Measurements from ENCODE around the gene BZW2.
"Not testable (repeated sequence)": the region's sequence is repeated elsewhere in the genome, so short reads cannot be mapped to it uniquely, and the experiment has no call there.

BZW2 gene

DNA sequence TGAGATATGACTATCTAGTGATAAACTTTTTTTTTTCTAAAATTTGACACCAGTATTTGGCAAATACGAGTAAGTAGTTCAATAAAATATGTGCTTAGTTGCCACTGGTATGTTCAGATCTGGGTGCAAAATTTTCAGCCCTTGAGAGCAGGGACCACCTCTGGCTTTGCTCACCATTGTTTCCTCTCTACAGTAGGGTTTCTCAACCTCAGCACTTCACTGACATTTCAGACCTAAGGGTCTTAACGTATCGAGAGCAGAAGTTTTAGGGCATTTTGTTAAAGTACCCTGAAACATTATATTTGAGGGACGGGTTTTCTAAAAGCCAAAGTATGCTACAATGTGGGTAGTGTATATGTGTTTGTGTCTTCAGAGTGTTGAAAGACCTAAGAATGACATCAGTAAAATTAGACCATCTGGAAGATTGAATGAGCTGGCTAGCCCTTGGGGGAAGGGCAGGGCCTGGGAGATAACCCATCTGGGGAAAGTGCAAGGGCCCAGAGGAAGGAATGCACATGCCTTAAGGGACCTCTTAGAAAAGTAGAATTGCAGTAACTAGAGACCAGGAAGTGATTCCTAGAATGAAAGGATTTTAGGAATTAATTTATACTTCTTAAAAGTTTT is 11.8 kb downstream of the BZW2 start:
- no peak overlapping the region for H3K4me3 ChIP-seq (replicated peaks; ENCODE audit: low read depth, low read length)
- TF ChIP-seq, protein P1, sequence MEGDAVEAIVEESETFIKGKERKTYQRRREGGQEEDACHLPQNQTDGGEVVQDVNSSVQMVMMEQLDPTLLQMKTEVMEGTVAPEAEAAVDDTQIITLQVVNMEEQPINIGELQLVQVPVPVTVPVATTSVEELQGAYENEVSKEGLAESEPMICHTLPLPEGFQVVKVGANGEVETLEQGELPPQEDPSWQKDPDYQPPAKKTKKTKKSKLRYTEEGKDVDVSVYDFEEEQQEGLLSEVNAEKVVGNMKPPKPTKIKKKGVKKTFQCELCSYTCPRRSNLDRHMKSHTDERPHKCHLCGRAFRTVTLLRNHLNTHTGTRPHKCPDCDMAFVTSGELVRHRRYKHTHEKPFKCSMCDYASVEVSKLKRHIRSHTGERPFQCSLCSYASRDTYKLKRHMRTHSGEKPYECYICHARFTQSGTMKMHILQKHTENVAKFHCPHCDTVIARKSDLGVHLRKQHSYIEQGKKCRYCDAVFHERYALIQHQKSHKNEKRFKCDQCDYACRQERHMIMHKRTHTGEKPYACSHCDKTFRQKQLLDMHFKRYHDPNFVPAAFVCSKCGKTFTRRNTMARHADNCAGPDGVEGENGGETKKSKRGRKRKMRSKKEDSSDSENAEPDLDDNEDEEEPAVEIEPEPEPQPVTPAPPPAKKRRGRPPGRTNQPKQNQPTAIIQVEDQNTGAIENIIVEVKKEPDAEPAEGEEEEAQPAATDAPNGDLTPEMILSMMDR (IDR thresholded peaks at IDR 0.05; ENCODE audit: low read length, missing control alignments), result peak; percentile 29

DNA sequence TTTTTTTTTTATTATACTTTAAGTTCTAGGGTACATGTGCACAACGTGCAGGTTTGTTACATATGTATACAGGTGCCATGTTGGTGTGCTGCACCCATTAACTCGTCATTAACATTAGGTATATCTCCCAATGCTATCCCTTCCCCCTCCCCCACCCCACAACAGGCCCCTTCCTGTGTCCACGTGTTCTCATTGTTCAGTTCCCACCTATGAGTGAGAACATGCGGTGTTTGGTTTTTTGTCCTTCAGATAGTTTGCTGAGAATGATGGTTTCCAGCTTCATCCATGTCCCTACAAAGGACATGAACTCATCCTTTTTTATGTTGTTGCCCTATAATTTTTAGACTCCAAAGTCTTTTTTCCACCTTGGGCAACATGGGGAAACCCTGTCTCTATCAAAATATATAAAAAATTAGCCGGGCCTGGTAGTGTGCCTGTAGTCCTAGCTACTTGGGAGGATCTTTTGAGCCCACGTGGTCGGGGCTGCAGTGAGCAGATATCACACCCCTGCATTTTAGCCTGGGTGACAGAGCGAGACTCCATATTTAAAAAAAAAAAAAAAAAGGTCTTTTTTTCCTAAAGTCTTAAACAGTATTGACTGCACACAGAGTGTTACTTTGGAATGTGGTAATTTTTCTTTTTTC is 14.0 kb downstream of the BZW2 start:
- DNase-seq (ENCODE audit: low read depth); H3K4me3 ChIP-seq (replicated peaks; ENCODE audit: low read depth, low read length): not testable (repeated sequence)

More for the DNA sequence above, 11.8 kb downstream of the BZW2 start:
- DNase-seq (ENCODE audit: low read depth), result peak; percentile 90

- TF ChIP-seq, protein P1 (IDR thresholded peaks at IDR 0.05; ENCODE audit: low read length, missing control alignments), result no peak
- peak; percentile 62 for DNase-seq (ENCODE audit: low read depth)
- H3K4me3 ChIP-seq (replicated peaks; ENCODE audit: low read depth, low read length), result no peak overlapping the region
Observed at GRCh38 chr7:16660702-16661464, 14.9 kb downstream of the BZW2 start.

DNA sequence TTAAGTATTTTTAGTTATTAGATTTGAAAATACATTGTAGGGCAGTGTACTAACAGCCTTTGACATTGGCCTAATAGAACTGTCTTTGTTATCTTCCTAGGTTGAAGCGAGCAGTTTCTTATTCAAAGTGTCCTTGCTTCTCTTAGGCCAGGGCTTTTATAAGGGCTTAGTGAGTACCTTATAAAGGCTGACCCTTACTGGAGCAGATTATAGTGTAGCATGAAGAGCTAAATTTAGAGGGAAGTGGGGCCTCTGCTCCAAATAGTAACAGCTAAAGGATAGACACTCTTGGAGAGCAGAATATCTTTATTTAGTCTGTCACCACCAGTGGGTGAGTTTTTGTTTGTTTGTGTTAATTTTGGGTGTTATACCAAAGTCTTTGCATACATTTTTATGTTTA is 15.9 kb downstream of the BZW2 start:
- no peak overlapping the region for H3K4me3 ChIP-seq (replicated peaks; ENCODE audit: low read depth, low read length)
- TF ChIP-seq, protein P1 (IDR thresholded peaks at IDR 0.05; ENCODE audit: low read length, missing control alignments), result no peak
- no peak for DNase-seq (ENCODE audit: low read depth)

GRCh38 chr7:16667355-16667754 is 21.4 kb downstream of the BZW2 start:
- TF ChIP-seq, protein P1 (IDR thresholded peaks at IDR 0.05; ENCODE audit: low read length, missing control alignments), result no peak
- DNase-seq (ENCODE audit: low read depth), result no peak
- no peak overlapping the region for H3K4me3 ChIP-seq (replicated peaks; ENCODE audit: low read depth, low read length)

GRCh38 chr7:16668049-16668858 is 22.3 kb downstream of the BZW2 start:
- peak; percentile 100 for DNase-seq (ENCODE audit: low read depth)
- TF ChIP-seq, protein P1 (IDR thresholded peaks at IDR 0.05; ENCODE audit: low read length, missing control alignments), result peak; percentile 29
- no peak overlapping the region for H3K4me3 ChIP-seq (replicated peaks; ENCODE audit: low read depth, low read length)

DNA sequence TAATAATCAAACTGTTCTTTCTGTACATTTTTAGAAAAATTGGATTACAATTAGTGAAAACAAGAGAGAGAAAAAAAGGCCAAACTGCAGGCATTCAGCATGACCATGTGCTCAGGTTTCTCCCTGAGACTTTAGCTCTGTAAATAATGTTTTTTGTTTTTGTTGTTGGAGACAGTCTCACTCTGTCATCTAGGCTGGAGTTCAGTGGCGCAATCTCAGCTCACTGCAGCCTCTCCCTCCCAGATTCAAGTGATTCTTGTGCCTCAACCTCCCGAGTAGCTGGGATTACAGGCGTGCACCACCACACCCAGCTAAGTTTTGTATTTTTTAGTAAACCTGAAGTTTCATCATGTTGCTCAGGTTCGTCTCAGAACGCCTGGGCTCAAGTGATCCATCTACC is 23.0 kb downstream of the BZW2 start:
- TF ChIP-seq, protein P1 (IDR thresholded peaks at IDR 0.05; ENCODE audit: low read length, missing control alignments), result no peak
- no peak overlapping the region for H3K4me3 ChIP-seq (replicated peaks; ENCODE audit: low read depth, low read length)
- peak; percentile 69 for DNase-seq (ENCODE audit: low read depth)

Data from fibroblast of pulmonary artery (primary cell).